PC-9 (cell line): Measurements from ENCODE around the gene CD93. TPM values are rescaled to one million over a fixed set of nuclear protein-coding genes. Genes with fewer than 3 reads are reported as not detected.

ENCODE experiments used
- BruUV-seq: library from RNA; stranded (reverse); fragments of 400-500 nt; replicated peaks from 2 replicates; lab custom pipeline; 2021; lab: Mats Ljungman, UMichigan
- CTCF ChIA-PET: fragments of 300-600 bp; sonication (Branson Sonifier 250); formaldehyde crosslinking; loops from one replicate; lab custom pipeline; 2022; ENCODE audit warnings: antibody characterized with exemption; lab: Charles Lee
- POLR2A ChIA-PET: fragments of 300-600 bp; sonication (Branson Sonifier 250); formaldehyde crosslinking; loops from one replicate; lab custom pipeline; 2022; ENCODE audit warnings: antibody characterized with exemption; ENCODE audit not compliant: unreplicated experiment; lab: Charles Lee
- DNase-seq, 2 experiments: peaks; one replicate each; pipeline versions ENCODE4 v3.0.0 to v3.0.0-alpha.2; 2015 to 2022; ENCODE audit warnings: mixed read lengths in 1 of 2
- H2AFZ ChIP-seq: fragments of 200-600 bp; sonication (generic); 2 replicates; pipeline ENCODE4 v1.8.1; 2017; ENCODE audit warnings: antibody characterized with exemption
- H3F3A ChIP-seq: fragments of 200-600 bp; sonication (generic); 2 replicates; pipeline ENCODE4 v1.8.1; 2017; ENCODE audit warnings: antibody characterized with exemption, mild to moderate bottlenecking, low read depth; ENCODE audit not compliant: insufficient read depth
- H3K27ac ChIP-seq: fragments of 200-600 bp; sonication (generic); 2 replicates; pipeline ENCODE4 v1.6.1; 2016; ENCODE audit warnings: mixed run types
- H3K27me3 ChIP-seq: fragments of 200-600 bp; sonication (generic); 2 replicates; pipeline ENCODE4 v1.6.1; 2016; ENCODE audit warnings: low read depth, mixed run types; ENCODE audit not compliant: insufficient read depth
- H3K36me3 ChIP-seq: fragments of 200-600 bp; sonication (generic); 2 replicates; pipeline ENCODE4 v1.6.1; 2016; ENCODE audit warnings: low read depth, mixed run types
- H3K4me1 ChIP-seq: fragments of 200-600 bp; sonication (generic); replicated peaks from 2 replicates; pipeline ENCODE4 v1.6.1; 2016; ENCODE audit warnings: mixed run types; ENCODE audit not compliant: insufficient read depth
- H3K4me2 ChIP-seq: fragments of 200-600 bp; sonication (generic); 2 replicates; pipeline ENCODE4 v1.6.1; 2017; ENCODE audit warnings: mixed run types
- H3K4me3 ChIP-seq: fragments of 200-600 bp; sonication (generic); 2 replicates; pipeline ENCODE4 v1.6.1; 2016; ENCODE audit warnings: mixed run types
- H3K79me2 ChIP-seq: fragments of 200-600 bp; sonication (generic); 2 replicates; pipeline ENCODE4 v1.6.1; 2017; ENCODE audit warnings: low read depth, mixed run types
- H3K9me2 ChIP-seq: fragments of 200-600 bp; sonication (generic); 2 replicates; pipeline ENCODE4 v1.8.1; 2017; ENCODE audit warnings: mild to moderate bottlenecking; ENCODE audit not compliant: insufficient read depth
- H3K9me3 ChIP-seq: fragments of 200-600 bp; sonication (generic); 2 replicates; pipeline ENCODE4 v1.8.1; 2016; ENCODE audit warnings: low read depth; ENCODE audit not compliant: insufficient read depth
- H4K20me1 ChIP-seq: fragments of 200-600 bp; sonication (generic); 2 replicates; pipeline ENCODE4 v1.8.1; 2017; ENCODE audit not compliant: insufficient read depth
- EZH2 ChIP-seq: fragments of 200-600 bp; sonication (generic); IDR thresholded peaks from 2 replicates; pipeline ENCODE4 v1.8.0; 2017; ENCODE audit warnings: antibody characterized with exemption, low read depth
- intact Hi-C: fragments of 100-400 bp; cut with micrococcal nuclease; formaldehyde crosslinking; loops from one replicate; pipeline ENCODE4 v1.10.0; 2022; ENCODE audit not compliant: unreplicated experiment
- total RNA-seq: library from RNA; stranded (reverse); gene quantifications from 2 replicates; pipeline ENCODE4 v1.2.3, GENCODE V29; 2021
- TF ChIP-seq, protein P1 (sequence below): fragments of 200-600 bp; sonication (generic); conservative IDR thresholded peaks from 2 replicates; pipeline ENCODE4 v1.6.1; 2017; ENCODE audit warnings: mixed run types, antibody characterized with exemption, mild to moderate bottlenecking, moderate library complexity

CD93 gene
- total RNA-seq, 1 experiment from 2014 or later: 0.07 TPM

DNA sequence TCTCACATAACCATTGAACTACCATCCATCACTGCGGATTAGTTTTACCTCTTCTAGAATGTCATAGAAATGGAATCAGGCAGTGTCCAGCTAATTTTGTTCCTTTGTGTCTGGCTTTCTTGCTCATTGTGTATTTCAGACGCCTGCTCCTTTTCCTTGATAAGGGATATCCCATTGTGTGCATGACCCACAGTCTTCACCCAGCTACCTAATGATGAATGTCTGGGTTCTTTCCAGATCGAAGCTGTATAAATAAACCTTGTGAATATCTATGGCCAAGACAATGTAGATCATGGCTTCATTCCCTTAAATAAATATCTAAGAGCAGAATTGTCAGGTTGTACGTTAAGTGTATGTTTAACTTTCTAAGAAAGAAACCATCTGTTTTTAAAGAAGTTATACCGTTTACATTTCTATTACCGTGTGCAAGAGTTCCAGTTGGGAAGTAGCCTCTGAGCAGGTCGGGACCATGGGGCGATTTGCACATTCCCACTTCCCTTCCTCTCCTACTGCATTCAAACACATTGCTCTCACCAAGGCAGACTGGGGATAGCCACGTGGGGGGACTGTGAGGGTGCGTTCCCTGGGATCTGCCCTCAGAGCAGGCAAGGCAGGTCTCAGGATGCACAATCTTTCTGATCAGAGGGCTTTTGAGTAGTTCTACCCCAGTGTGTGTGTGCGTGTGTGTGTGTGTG is 13.1 kb downstream of the CD93 start:
- no peak for TF ChIP-seq EZH2
- TF ChIP-seq, protein P1, sequence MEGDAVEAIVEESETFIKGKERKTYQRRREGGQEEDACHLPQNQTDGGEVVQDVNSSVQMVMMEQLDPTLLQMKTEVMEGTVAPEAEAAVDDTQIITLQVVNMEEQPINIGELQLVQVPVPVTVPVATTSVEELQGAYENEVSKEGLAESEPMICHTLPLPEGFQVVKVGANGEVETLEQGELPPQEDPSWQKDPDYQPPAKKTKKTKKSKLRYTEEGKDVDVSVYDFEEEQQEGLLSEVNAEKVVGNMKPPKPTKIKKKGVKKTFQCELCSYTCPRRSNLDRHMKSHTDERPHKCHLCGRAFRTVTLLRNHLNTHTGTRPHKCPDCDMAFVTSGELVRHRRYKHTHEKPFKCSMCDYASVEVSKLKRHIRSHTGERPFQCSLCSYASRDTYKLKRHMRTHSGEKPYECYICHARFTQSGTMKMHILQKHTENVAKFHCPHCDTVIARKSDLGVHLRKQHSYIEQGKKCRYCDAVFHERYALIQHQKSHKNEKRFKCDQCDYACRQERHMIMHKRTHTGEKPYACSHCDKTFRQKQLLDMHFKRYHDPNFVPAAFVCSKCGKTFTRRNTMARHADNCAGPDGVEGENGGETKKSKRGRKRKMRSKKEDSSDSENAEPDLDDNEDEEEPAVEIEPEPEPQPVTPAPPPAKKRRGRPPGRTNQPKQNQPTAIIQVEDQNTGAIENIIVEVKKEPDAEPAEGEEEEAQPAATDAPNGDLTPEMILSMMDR: no peak
- Histone ChIP-seq H3K4me3 (no peak overlapping the region), H3K4me2 (no peak overlapping the region), H3K79me2 (no peaks in the 10 kb centered on the region), H4K20me1 (no peaks in the 10 kb centered on the region), H3K27ac (no peak overlapping the region), H2AFZ (no peak overlapping the region), H3K27me3 (no peaks in the 10 kb centered on the region), H3K9me2 (no peaks in the 10 kb centered on the region), H3F3A (no peaks in the 10 kb centered on the region), H3K9me3 (no peaks in the 10 kb centered on the region), H3K4me1 (no peaks in the 10 kb centered on the region), H3K36me3 (no peaks in the 10 kb centered on the region)
- intact Hi-C loops: no loop called here
- BruUV-seq: no TSS peak
- DNase-seq: no peak
- POLR2A ChIA-PET: no interaction called here
- CTCF ChIA-PET: no interaction called here

GRCh38 chr20:23071996-23072395 is 14.1 kb downstream of the CD93 start:
- ChIA-PET POLR2A (no interaction called here), CTCF (no interaction called here)
- Histone ChIP-seq H3F3A (no peaks in the 10 kb centered on the region), H3K4me2 (no peak overlapping the region), H2AFZ (no peak overlapping the region), H3K36me3 (no peaks in the 10 kb centered on the region), H3K4me3 (no peak overlapping the region), H3K27me3 (no peaks in the 10 kb centered on the region), H3K27ac (no peak overlapping the region), H4K20me1 (no peaks in the 10 kb centered on the region), H3K9me2 (no peaks in the 10 kb centered on the region), H3K9me3 (no peaks in the 10 kb centered on the region), H3K4me1 (no peaks in the 10 kb centered on the region), H3K79me2 (no peaks in the 10 kb centered on the region)
- DNase-seq: no peak
- BruUV-seq: no TSS peak
- intact Hi-C loops: no loop called here
- no peak for TF ChIP-seq EZH2
- TF ChIP-seq, protein P1: no peak

GRCh38 chr20:23071398-23071797 is 14.7 kb downstream of the CD93 start:
- Histone ChIP-seq H3K4me2 (no peak overlapping the region), H4K20me1 (no peaks in the 10 kb centered on the region), H3K36me3 (no peaks in the 10 kb centered on the region), H3K4me3 (no peak overlapping the region), H3F3A (no peaks in the 10 kb centered on the region), H3K9me2 (no peaks in the 10 kb centered on the region), H3K9me3 (no peaks in the 10 kb centered on the region), H2AFZ (no peak overlapping the region), H3K27ac (no peak overlapping the region), H3K79me2 (no peaks in the 10 kb centered on the region), H3K27me3 (no peaks in the 10 kb centered on the region), H3K4me1 (no peaks in the 10 kb centered on the region)
- POLR2A ChIA-PET: no interaction called here
- CTCF ChIA-PET: no interaction called here
- no TSS peak for BruUV-seq
- intact Hi-C loops: no loop called here
- TF ChIP-seq, protein P1: no peak
- no peak for TF ChIP-seq EZH2
- no peak for DNase-seq
